Gastrocnemius medialis (tissue), 4 donors: ENCODE measurements around the gene EMX2. TPM values are rescaled to one million over a fixed set of nuclear protein-coding genes. Genes with fewer than 3 reads are reported as not detected.

Experiments
- ATAC-seq, 2 donors: fragments of 150-250 bp; one replicate each; pipeline ENCODE4 v1.9.1; 2016
- DNase-seq, 2 donors: peaks; one replicate each; pipeline ENCODE4 v3.0.0-alpha.2; 2019
- H3K27ac ChIP-seq, 4 donors: fragments of 200-600 bp; sonication (generic); 1 replicate in 1 of 4; 2 replicates in 3 of 4; pipeline ENCODE4 v1.5.1; 2016 to 2018; ENCODE audit warnings: mild to moderate bottlenecking in 2 of 4, moderate library complexity in 1 of 4
- H3K27me3 ChIP-seq, 3 donors: fragments of 200-600 bp; sonication (generic) in 2 of 3; 1 replicate in 1 of 3; 2 replicates in 2 of 3; pipeline versions ENCODE4 v1.5.1 to v1.6.0; 2016 to 2019; ENCODE audit warnings: mild to moderate bottlenecking in 1 of 3, moderate library complexity in 1 of 3
- H3K36me3 ChIP-seq, 2 donors: fragments of 200-600 bp; sonication (generic) in 1 of 2; one replicate each; pipeline ENCODE4 v1.5.1; 2017 to 2018
- H3K4me1 ChIP-seq, 2 donors: fragments of 200-600 bp; sonication (generic) in 1 of 2; one replicate each; pipeline ENCODE4 v1.5.1; 2016 to 2017; ENCODE audit warnings: mild to moderate bottlenecking in 2 of 2
- H3K4me3 ChIP-seq, 4 donors: fragments of 200-600 bp; sonication (generic) in 3 of 4; 1 replicate in 1 of 4; 2 replicates in 3 of 4; pipeline ENCODE4 v1.5.1; 2016 to 2019; ENCODE audit warnings: mild to moderate bottlenecking in 2 of 4
- H3K9me3 ChIP-seq, 3 donors: fragments of 200-600 bp; sonication (generic) in 2 of 3; 1 replicate in 1 of 3; 2 replicates in 2 of 3; pipeline ENCODE4 v1.5.1; 2016 to 2019
- POLR2A ChIP-seq, 2 donors: fragments of 450-650 bp; IDR thresholded peaks; one replicate each; pipeline ENCODE4 v1.6.1; 2017; ENCODE audit warnings: antibody characterized with exemption in 2 of 2, mild to moderate bottlenecking in 2 of 2, moderate library complexity in 2 of 2
- in situ Hi-C, 4 donors: fragments of 200-750 bp; cut with MboI; loops; one replicate each; pipeline versions ENCODE4 v1.15.0 to v1.8.0; 2017; ENCODE audit warnings: low sequenced_read_pairs in 4 of 4
- intact Hi-C: fragments of 100-400 bp; cut with DNase I; formaldehyde crosslinking; loops from one replicate; pipeline ENCODE4 v1.15.1; 2023; ENCODE audit warnings: low total_unique reads
- total RNA-seq, 4 donors: library from RNA; depleted of rRNA; stranded (reverse); fragments of >200 nt; gene quantifications; one replicate each; pipeline versions ENCODE4 v1.1.0 to v1.2.3, GENCODE V29; 2016
- TF ChIP-seq, protein P1 (sequence below), 5 experiments: fragments of 450-650 bp in 3 of 5; fragments of 200-600 bp in 2 of 5; sonication (generic) in 2 of 5; IDR thresholded peaks in 4 of 5; conservative IDR thresholded peaks in 1 of 5; 1 replicate in 4 of 5; 2 replicates in 1 of 5; pipeline ENCODE4 v1.5.1; 2016 to 2019; ENCODE audit warnings: antibody characterized with exemption in 5 of 5, mild to moderate bottlenecking in 3 of 5, moderate library complexity in 3 of 5

The EMX2 gene
- total RNA-seq, 4 donors from 2014 or later, result 0.46 to 1.5 (median 0.82) TPM

DNA sequence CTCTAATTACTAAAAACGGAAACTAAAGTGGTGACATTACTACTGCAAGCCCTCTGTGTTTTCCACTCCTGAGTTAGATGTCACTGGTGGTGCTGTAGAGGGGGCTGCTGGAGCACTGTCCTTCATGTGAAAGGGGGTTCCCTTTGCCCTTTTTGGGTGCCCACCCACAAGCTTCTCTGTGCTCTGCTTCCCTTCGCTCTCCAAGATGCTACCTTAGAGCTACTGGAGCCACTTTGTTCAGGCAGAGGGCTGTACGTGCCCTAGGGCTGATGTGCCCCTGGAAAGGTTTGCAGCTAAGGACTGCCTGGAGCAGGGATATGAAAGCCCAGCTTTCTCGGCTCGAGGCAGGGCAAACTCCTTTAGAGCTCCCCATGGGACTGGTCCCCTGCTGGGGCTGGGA is 28.3 kb downstream of the EMX2 start:
- no peaks in the 10 kb centered on the region for H3K9me3 ChIP-seq
- in situ Hi-C loops, result no loop called here
- ATAC-seq (no peak), DNase-seq (no peak)
- intact Hi-C loops, result no loop called here
- H3K4me1 ChIP-seq, result no peaks in the 10 kb centered on the region
- TF ChIP-seq POLR2A (IDR thresholded peaks at IDR 0.05), result no peak
- TF ChIP-seq, protein P1, sequence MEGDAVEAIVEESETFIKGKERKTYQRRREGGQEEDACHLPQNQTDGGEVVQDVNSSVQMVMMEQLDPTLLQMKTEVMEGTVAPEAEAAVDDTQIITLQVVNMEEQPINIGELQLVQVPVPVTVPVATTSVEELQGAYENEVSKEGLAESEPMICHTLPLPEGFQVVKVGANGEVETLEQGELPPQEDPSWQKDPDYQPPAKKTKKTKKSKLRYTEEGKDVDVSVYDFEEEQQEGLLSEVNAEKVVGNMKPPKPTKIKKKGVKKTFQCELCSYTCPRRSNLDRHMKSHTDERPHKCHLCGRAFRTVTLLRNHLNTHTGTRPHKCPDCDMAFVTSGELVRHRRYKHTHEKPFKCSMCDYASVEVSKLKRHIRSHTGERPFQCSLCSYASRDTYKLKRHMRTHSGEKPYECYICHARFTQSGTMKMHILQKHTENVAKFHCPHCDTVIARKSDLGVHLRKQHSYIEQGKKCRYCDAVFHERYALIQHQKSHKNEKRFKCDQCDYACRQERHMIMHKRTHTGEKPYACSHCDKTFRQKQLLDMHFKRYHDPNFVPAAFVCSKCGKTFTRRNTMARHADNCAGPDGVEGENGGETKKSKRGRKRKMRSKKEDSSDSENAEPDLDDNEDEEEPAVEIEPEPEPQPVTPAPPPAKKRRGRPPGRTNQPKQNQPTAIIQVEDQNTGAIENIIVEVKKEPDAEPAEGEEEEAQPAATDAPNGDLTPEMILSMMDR (IDR thresholded peaks at IDR 0.05 in 4 of 5, conservative IDR thresholded peaks at IDR 0.05 in 1 of 5), result no peak
- H3K27ac ChIP-seq, result no peak overlapping the region
- H3K4me3 ChIP-seq, result no peak overlapping the region
- H3K36me3 ChIP-seq, result no peaks in the 10 kb centered on the region
- peaks cover 0 to 10% (median 3%) of the 10 kb centered on the region in 3 donors for H3K27me3 ChIP-seq

DNA sequence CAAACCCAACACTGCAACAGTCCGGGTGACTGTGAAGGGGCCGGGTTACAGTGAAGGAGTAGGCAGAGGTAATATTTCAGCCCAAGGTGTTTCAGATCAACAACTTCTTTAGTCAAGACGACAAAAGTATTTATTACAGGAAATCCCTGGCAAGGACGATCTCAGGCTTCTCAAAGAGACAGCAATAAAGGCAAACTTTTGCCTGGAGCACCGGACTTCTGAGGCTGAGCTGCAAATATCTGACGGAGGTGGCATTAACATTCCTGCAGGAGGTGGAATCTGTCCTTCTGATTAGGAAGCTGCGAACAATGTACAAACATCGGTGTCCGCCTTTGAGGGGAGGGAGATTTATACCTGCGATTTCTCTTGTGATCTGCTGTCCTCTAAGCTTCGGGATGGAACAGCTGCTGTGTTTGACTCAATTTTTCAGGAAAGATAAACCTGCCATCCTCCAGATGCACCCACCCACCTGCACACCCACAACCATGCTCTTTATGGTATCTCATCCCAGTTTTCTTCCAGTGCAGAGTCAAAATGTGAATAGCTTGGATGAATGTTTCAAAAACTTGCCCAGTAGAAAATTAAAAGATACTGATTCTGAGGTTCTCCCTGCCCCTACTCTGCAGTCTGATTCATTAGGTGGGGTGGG is 32.1 kb downstream of the EMX2 start:
- DNase-seq, result no peak
- in situ Hi-C loops (no loop called here), intact Hi-C loops (no loop called here)
- Histone ChIP-seq H3K27ac (no peak overlapping the region), H3K4me1 (no peaks in the 10 kb centered on the region), H3K9me3 (no peaks in the 10 kb centered on the region), H3K27me3 (peaks cover 0 to 9% (median 0%) of the 10 kb centered on the region in 3 donors), H3K4me3 (no peak overlapping the region), H3K36me3 (no peaks in the 10 kb centered on the region)
- ATAC-seq, result no peak
- TF ChIP-seq, protein P1 (IDR thresholded peaks at IDR 0.05 in 4 of 5, conservative IDR thresholded peaks at IDR 0.05 in 1 of 5), result no peak
- no peak for TF ChIP-seq POLR2A (IDR thresholded peaks at IDR 0.05)

DNA sequence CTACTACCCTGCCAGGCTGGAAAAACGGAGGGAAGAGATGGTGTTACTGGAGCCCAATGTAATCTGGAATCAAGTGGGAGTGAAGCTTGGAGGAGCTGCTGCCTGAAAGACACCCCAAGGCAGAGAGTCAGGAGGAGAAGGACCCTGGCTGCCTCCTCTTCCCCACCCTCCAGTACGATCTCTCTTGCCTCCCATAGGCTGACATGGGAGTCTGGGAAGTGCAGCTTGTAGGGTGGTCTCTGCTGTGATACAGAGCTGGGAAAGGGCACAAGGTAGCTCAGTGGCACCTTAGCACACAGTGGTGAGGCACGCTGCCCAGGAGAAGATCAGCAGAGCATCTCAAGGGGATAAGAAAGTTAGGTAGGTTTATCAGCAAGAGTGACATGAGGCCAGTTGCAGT is 35.9 kb downstream of the EMX2 start:
- intact Hi-C loops (no loop called here), in situ Hi-C loops (no loop called here)
- Histone ChIP-seq H3K4me1 (no peaks in the 10 kb centered on the region), H3K27ac (no peak overlapping the region), H3K36me3 (no peaks in the 10 kb centered on the region), H3K4me3 (no peak overlapping the region), H3K9me3 (no peaks in the 10 kb centered on the region), H3K27me3 (peaks cover 0 to 2% (median 0%) of the 10 kb centered on the region in 3 donors)
- no peak for ATAC-seq
- no peak for DNase-seq
- TF ChIP-seq POLR2A (IDR thresholded peaks at IDR 0.05), result no peak
- TF ChIP-seq, protein P1 (IDR thresholded peaks at IDR 0.05 in 4 of 5, conservative IDR thresholded peaks at IDR 0.05 in 1 of 5), result no peak

DNA sequence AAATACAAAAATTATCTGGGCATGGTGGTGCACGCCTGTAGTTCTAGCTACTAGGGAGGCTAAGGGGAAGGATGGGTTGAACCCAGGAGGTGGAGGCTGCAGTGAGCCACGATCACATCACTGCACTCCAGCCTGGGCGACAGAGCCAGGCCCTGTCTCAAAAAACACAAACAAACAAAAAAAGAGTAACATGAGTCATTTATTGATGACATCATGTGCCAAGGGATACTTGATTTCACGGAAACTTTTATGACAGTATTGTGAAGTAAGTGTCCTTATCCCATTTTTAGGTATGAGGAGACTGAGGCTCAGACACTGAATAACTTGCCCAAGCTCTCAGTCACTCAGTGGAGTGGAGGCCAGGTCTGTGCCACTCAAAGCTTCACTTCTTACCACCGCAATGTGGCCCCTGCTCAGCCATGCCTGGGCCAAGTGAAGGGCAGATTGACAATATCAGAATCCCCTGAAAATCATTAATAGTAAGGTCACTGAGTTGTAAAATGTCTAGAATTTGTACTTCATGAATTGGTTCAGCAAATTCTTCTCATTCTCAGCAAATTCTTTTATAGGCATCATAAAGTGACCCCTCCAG is 36.5 kb downstream of the EMX2 start:
- in situ Hi-C loops, result no loop called here
- TF ChIP-seq, protein P1 (IDR thresholded peaks at IDR 0.05 in 4 of 5, conservative IDR thresholded peaks at IDR 0.05 in 1 of 5), result no peak
- no peak for TF ChIP-seq POLR2A (IDR thresholded peaks at IDR 0.05)
- Histone ChIP-seq H3K4me3 (no peak overlapping the region), H3K36me3 (no peaks in the 10 kb centered on the region), H3K4me1 (no peaks in the 10 kb centered on the region), H3K9me3 (no peaks in the 10 kb centered on the region), H3K27ac (no peak overlapping the region), H3K27me3 (no peaks in the 10 kb centered on the region)
- intact Hi-C loops, result no loop called here
- ATAC-seq (no peak), DNase-seq (no peak)
